HG03558 (cell line): ENCODE measurements around the gene THSD7A.

Experiments used
- ATAC-seq: cut with Tn5 transposase; IDR thresholded peaks from one replicate; pipeline ENCODE4 v1.9.1; 2021; ENCODE audit warnings: moderate number of reproducible peaks; ENCODE audit not compliant: unreplicated experiment; ENCODE audit errors: extremely low read depth

The THSD7A gene

GRCh38 chr7:11831736-11832495 lies at the start of gene THSD7A:
THSD7A (minus strand) TSS chr7:11832198; CDS start chr7:11831946, 252 bp downstream.
- no peak for ATAC-seq

GRCh38 chr7:11881680-11882079 lies 49.7 kb upstream of the THSD7A start:
- ATAC-seq, result no peak

GRCh38 chr7:11875635-11876034 lies 43.6 kb upstream of the THSD7A start:
- no peak for ATAC-seq

- ATAC-seq, result no peak
Observed at GRCh38 chr7:11865671-11866070, 33.7 kb upstream of the THSD7A start.

GRCh38 chr7:11858622-11859302 lies 26.8 kb upstream of the THSD7A start:
- ATAC-seq, result no peak

GRCh38 chr7:11858026-11858425 lies 26.0 kb upstream of the THSD7A start:
- ATAC-seq, result no peak

- no peak for ATAC-seq
Observed at GRCh38 chr7:11848251-11848650, 16.3 kb upstream of the THSD7A start.

- no peak for ATAC-seq
Observed at GRCh38 chr7:11847336-11847735, 15.3 kb upstream of the THSD7A start.

GRCh38 chr7:11846361-11846955 lies 14.5 kb upstream of the THSD7A start:
- no peak for ATAC-seq

- no peak for ATAC-seq
Observed at GRCh38 chr7:11843113-11843765, 11.2 kb upstream of the THSD7A start.

GRCh38 chr7:11841657-11842056 lies 9.7 kb upstream of the THSD7A start:
- no peak for ATAC-seq

- no peak for ATAC-seq
Observed at GRCh38 chr7:11835260-11835659, 3.3 kb upstream of the THSD7A start.

GRCh38 chr7:11833431-11833830 lies 1.4 kb upstream of the THSD7A start:
- ATAC-seq, result no peak

- no peak for ATAC-seq
Observed at GRCh38 chr7:11831156-11831735, 752 bp downstream of the THSD7A start.

- no peak for ATAC-seq
Observed at GRCh38 chr7:11830582-11831155, 1.3 kb downstream of the THSD7A start.

GRCh38 chr7:11829954-11830353 lies 2.0 kb downstream of the THSD7A start:
- no peak for ATAC-seq

- ATAC-seq, result no peak
Observed at GRCh38 chr7:11819947-11820346, 12.1 kb downstream of the THSD7A start.

- ATAC-seq, result no peak
Observed at GRCh38 chr7:11819271-11819670, 12.7 kb downstream of the THSD7A start.

GRCh38 chr7:11818281-11818680 lies 13.7 kb downstream of the THSD7A start:
- ATAC-seq, result no peak

- ATAC-seq, result no peak
Observed at GRCh38 chr7:11817111-11817740, 14.8 kb downstream of the THSD7A start.
